ENCODE data around the gene CPNE2.
"Not testable (repeated sequence)": the region's sequence is repeated elsewhere in the genome, so short reads cannot be mapped to it uniquely, and the experiment has no call there.

The CPNE2 gene

DNA sequence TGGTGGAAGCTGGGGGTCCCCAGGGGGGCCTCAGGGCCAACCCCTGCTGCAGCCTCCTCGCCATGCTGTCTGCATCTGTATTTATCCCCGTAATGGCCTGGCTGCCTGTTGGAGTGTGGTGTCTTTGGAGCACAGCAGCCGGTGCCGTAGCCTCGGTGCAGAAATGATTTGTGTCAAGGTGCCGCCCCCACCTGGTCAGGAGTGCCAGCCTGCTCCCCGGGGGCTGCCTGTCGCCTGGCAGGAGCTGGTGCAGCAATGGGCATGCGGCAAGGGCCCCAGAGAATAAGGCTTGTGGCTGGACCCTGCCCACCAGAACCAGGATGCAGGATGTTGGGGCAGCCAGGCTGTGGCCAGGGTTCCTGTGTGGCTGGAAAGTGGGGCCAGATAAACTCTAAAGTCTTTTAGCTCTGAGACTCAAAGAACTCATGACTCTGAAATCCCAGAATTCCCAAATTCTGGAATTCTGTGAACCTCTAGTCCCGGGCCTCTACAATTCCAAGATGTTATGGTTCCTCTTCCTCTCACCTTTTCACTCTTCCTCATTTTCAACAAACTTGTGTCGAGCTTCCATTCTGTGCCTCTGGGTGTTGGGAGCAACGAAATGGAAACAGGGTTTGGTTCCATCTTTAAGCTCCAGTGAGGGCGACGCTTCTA, 5.9 kb downstream of the CPNE2 start:
- DNase-seq (ENCODE audit: low spot score): no peak

DNA sequence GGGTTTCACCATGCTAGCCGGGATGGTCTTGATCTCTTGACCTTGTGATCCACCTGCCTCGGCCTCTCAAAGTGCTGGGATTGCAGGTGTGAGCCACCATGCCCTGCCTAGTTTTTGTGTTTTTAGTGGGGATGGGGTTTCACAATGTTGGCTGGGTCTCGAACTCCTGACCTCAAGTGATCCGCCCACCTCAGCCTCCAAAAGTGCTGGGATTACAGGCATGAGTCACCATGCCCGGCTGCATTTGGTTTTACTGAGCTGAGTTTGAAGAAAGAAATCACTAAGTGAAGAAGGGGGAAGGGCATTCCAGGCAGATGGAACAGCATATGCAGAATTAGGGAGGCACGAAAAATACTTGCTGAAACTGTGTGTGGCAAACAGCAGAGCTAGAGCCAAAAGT, 7.6 kb downstream of the CPNE2 start:
- DNase-seq (ENCODE audit: low spot score): not testable (repeated sequence)

DNA sequence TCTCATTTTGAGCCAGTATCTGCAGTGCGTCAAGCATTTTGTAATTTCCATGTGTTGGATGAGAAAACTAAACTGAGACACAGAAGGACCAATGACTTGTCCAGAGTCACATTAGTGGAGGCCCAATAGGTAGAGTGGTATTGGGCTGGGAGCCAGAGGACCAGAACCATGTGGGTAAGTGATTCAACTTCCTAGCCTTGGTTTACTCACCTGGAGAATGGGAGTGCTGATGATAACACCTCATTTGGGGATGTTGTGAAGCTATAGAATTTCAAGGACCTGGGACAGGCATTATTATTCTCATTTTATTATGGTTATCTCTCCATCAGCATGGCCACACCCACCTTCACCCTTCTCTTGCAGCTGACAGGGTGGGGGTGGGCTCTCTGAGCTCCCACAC, 8.1 kb downstream of the CPNE2 start:
- no peak for DNase-seq (ENCODE audit: low spot score)

DNA sequence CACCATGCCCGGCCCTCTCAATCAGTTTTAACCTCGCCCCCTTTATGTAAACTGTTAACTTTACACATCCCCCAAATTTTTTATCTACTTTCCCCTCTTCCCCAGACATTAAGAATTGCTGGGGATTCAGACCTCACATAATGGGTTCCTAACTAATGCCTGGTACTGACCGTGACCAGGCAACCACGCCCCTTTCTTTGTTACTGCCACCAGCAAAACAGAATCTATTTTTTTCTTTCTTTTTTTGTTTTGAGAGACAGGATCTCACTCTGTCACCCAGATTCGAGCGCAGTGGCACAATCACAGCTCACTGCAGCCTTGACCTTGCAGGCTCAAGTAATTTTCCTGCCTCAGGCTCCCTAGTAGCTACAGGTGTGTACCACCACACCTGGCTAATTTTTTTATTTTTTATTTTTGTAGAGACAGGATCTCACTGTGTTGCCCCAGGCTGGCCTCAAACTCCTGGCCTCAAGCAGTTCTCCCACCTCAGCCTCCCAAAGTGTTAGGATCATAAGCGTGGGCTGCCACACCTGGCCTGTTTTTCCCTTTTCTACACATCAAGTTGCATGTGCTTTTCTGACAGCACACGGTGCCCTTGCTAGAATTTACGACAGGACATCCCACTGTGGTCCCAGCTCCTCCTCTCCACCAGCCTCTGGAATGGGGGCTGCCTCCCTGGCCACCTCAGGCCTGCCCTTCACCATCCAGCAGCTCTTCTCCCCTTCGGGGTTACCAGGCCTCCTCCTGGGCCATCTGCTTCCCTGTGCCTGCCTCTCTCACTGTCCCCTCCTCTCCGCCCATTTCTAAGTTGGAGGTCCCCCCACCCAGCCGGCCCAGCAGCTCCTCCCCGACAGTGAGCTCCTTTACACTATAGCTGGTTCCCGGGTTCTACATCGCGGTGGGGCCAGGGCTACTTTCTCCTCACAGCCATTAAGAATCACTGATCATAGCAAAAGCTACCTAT, 10.8 kb downstream of the CPNE2 start:
- DNase-seq (ENCODE audit: low spot score): no peak

DNA sequence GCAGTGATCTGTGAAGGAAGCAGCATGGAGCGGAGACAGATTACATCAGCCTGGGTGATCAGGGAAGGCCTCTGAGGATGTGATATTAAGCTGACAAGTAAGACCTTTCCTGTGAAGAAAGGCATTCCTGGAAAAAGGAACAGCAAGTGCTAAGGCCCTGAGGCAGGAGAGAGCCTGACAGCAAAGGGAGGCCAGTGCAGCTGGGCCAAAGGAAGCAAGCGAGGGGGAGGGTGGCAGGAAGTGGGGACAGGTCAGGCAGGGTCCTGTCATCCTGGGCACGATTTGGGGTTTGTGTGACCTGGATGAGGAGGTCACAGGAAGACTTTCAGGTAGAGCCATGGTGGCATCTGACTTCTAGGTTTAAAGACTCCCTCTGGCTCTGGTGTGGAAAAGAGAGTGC, 12.3 kb downstream of the CPNE2 start:
- no peak for DNase-seq (ENCODE audit: low spot score)

DNA sequence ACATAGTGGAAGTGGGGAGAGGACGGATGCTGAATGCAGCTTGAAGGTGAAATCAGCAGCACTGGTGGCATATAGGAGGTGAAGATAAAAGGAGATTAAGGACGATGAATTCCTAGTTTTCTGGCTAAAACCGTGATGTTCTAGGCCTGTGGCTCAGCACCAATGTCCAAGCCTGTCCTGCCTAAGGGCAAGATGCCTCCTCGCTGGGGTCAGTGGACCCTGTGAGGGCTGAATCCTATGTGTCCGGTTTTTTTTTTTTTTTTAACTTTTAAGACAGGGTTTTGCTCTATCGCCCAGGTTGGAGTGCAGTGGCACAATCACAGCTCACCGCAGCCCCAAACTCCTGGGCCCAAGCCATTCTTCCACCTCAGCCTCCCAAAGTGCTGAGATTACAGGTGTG, 12.8 kb downstream of the CPNE2 start:
- no peak for DNase-seq (ENCODE audit: low spot score)

DNA sequence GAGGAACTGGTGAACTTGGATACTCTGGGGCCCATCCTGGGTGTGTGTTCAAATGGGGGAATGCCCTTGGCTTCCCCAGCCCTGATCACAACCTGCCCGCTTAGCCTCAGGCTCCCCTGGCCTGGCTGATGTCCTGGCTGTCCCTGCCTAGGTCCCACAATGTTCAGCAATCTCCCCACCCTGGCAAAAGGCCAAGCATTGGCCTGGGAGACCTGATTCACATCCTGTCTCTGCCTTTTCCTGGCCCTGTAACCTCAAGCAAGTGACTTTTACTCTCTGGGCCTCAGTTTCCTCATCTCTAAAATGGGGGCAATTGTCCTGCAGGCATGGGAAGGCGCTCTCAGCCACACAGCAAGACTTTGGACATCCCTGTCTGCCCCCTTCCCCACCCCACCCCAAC, 14.4 kb downstream of the CPNE2 start:
- peak; percentile 31 for DNase-seq (ENCODE audit: low spot score)

DNA sequence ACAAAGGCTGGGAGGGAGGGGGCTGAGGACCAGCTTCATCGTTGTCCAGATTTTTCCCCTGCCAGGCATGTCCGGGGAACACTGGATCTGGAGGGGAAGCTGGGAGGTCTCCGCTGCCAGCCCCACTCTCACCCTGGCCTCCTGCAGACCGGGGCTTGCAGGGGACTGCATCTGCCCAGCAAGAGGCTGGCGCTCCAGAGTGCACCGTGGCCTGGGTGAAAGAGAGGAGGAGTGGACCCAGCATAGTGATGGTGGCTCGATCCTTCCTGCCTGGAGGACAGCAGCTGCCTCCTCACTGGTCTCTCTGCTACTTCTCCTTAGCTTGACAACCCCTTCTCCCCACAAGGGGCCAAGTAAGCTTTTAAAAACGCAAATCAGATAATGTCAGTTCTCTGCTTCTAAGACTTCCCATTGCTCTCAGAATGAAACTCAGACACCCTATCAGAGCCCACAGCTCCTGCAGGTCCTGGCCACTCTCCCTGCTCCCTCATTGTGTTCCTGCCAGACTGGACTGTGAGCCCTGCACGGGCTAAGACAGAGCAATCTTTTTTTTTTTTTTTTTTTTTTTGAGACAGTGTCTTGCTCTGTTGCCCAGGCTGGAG, 15.0 kb downstream of the CPNE2 start:
- DNase-seq (ENCODE audit: low spot score): no peak

DNA sequence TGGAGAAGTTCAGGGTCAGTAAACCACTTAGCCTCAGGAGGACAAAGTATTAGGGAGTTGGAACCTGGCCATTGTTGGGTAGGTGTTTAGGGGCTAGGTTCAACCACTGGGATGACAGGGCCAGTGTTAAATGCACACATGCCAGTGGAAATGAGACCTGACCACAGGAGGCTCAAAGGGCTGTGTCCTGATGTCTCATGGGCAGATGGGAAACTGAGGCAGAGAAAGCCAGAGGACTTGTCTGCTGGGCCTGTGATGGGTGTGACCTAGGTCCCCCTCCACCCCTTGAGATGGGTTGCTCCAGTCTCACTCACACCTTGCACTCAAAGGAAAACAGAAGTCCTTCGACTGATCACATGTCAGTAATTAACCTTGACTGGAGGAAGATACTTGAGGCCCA, 16.0 kb downstream of the CPNE2 start:
- no peak for DNase-seq (ENCODE audit: low spot score)

DNA sequence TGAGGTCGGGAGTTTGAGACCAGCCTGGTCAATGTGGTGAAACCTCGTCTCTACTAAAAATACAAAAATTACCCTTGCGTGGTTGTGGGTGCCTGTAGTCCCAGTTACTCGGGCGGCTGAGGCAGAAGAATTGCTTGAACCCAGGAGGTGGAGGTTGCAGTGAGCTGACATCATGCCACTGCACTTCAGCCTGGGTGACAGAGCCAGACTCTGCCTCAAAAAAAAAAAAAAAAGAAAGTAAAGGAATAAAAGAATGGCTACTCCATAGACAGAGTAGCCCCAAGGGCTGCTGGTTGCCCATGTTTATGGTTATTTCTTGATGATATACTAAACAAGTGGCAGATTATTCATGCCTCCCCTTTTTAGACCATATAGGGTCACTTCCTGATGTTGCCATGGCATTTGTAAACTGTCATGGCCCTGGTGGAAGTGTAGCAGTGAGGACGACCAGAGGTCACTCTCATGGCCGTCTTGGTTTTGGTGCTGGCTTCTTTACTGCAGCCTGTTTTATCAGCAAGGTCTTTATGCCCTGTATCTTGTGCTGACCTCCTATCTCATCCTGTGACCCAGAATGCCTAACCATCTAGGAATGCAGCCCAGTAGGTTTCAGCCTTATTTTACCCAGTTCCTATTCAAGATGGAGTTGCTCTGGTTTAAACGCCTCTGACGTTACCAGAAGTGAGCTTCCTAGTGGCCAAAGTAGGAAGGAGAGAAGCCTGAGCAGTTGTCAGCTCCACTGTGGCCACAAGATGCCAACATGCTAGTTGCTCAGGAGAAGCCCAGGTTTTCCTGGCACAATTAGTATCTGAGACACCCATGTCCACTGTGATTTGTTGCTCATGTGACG, 17.1 kb downstream of the CPNE2 start:
- DNase-seq (ENCODE audit: low spot score): not testable (repeated sequence)

DNA sequence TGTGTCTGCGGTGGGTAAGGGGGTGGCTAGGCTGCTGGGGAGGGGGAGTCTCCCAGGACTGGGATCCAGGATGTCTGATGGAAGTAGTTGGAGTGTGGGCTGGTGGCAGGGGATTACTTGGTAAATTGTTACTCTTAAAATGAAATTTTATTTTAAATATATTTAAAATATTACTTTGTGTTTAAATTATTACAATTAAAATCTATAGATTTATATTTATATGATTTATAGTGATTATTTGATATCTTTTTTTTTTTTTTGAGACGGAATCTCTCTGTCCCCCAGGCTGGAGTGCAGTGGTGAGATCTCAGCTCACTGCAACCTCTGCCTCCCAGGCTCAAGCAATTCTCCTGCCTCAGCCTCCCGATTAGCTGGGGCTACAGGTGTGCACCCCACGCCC, 18.6 kb downstream of the CPNE2 start:
- no peak for DNase-seq (ENCODE audit: low spot score)

DNA sequence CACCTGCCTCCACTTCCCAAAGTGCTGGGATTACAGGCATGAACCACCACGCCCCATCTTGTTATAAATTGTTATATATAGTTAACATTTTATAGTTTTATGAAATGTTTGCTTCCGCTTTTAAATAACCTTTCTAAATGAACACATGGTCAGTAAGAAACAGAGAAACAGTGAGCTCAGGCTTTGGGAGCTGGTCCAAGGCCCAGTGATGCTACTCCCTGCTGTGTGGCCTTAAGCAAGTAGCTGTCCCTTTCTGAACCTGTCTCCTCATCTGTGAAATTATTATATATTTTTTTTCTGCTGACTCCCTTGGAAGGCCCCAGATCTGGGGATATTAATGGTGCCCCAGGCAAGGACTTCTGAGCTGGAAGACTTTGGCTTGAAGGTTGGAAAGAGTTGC, 19.0 kb downstream of the CPNE2 start:
- no peak for DNase-seq (ENCODE audit: low spot score)

DNA sequence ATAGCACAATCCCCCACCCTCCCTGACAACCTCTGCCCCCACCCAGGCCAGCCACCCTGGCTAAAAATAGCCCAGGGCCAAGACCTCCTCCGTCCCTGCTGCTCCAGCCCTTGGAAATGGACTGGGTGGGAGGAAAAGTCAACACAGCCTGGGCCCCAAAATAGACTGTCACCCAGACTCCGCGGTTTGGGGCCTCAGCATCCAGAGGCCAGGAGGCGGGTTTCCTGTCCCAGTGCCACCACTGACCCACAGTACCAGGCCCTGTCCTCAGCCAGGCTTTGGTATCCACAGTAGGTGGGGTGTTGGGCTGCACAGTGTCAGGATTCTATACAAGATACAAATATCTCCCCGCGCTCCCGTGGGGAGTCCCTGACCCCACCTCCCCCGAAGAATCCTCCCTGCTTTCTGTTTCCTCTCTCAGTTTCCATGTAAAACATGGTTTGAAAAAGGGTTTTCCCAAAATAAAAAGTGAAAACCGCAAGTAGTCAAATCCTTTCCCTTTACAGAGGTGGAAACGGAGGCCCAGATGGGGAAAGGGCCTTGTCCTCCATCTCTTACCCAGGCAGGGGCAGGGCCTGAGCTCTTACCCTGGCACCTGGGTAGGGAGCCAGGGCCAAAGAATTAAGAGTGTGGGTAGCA, 20.1 kb downstream of the CPNE2 start:
- DNase-seq (ENCODE audit: low spot score): no peak

DNA sequence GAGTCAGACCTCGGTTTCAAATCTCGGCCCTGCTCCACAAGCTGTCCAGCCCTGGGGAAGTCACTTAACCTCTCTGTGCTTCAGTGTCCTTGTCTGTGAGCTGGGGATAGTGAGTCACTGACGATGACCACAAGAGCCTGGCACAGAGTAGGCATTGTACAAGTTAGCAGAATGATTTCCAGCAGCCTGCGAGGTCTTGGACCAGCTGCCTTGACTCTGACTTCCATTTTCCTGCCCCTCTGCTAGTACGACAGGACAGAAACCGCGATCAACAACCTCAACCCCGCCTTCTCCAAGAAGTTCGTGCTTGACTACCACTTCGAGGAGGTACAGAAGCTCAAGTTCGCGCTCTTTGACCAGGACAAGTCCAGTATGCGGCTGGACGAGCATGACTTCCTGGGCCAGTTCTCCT, 20.7 kb downstream of the CPNE2 start:
- DNase-seq (ENCODE audit: low spot score): no peak

DNA sequence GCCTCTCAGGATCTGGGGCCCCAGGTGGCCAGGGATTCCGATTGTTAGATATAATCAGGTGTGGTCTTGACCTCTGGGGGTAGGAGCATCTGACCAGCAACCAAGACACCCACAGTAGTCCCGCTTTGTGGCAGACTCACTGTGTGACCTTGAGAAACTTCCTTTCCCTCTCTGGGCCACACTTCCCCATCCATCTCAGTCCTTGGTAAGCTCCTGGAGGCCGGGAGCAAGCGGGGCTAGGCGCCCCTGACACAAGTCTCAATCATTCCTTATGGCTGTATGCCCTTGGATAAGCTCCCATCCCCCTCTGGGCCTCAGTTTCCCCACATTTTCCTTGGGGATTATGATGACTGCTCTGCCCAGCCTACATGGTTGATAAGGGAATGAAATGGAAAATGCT, 21.3 kb downstream of the CPNE2 start:
- no peak for DNase-seq (ENCODE audit: low spot score)

DNA sequence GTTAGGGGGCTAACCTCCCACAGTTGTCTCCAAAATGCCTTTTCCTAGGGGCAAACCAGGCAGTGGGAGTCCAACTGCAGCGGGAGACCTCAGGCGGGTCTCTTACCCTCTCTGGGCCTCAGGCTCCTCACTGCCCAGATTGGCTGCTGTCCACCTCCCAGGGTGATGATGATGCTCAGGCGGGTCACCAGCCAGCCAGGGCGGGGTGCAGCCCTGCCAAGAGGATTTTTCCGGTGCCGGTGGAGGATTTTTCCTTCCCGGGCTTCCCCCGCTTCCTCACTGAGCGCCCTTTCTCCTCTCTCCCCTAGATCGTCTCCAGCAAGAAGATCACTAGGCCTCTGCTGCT, 22.8 kb downstream of the CPNE2 start:
- no peak for DNase-seq (ENCODE audit: low spot score)

DNA sequence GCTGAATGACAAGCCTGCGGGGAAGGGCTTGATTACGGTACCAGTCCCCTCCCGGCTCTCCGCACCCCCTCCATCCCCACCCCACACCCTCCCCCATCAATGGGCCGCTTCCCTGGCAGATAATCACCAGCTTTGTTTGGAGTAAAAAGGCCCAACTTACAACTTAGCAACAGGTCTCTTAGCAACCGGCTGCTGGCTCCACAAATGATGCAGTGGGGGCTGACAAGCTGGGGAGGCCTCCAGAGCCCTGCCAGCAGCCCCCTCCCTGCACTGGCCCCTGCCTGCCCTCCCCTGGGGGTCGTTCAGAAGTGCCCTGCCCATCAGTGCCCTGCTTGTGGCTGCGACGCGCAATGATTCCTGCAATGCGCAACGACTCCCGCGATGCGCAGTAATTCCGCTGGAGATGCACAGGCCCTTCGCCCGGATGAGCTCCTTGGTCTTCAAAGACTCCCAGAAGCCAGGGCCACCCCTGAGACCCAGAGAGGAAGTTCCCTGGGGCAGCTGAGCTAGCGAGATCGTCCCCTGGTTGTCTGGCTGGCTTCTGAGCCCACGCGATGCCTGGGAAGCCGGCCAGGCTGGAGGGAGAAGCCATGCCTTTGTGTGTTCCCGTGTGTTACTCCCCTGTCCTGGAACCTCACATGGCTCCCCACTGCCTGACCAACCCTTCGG, 23.3 kb downstream of the CPNE2 start:
- no peak for DNase-seq (ENCODE audit: low spot score)

DNA sequence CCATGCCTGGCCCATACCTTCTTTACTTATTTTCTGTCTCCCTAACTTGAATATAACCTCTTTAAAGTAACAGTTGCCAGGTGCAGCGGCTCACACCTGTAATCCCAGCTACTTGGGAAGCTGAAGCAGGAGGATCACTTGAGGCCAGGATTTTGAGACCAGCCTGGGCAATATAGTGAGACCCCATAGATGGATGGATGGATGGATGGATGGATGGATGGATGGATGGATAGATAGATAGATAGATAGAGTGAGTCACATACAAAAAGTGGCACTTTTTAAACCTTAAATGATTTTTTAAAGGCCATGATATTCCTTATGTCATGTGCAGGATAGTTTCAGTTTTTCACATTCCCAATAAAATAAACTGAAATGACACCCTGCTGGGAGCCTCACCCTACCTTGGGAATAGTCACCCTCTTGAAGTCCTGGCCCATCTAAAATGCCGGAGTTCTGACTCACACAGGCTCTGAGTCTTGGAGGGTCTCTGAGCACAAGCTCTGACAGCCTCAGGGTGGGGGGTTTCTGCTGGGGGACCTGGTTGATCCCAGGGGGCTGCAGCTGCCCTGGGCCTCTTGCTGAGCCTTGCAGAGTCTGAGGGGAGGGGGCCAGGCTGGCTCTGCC, 26.2 kb downstream of the CPNE2 start:
- DNase-seq (ENCODE audit: low spot score): no peak

DNA sequence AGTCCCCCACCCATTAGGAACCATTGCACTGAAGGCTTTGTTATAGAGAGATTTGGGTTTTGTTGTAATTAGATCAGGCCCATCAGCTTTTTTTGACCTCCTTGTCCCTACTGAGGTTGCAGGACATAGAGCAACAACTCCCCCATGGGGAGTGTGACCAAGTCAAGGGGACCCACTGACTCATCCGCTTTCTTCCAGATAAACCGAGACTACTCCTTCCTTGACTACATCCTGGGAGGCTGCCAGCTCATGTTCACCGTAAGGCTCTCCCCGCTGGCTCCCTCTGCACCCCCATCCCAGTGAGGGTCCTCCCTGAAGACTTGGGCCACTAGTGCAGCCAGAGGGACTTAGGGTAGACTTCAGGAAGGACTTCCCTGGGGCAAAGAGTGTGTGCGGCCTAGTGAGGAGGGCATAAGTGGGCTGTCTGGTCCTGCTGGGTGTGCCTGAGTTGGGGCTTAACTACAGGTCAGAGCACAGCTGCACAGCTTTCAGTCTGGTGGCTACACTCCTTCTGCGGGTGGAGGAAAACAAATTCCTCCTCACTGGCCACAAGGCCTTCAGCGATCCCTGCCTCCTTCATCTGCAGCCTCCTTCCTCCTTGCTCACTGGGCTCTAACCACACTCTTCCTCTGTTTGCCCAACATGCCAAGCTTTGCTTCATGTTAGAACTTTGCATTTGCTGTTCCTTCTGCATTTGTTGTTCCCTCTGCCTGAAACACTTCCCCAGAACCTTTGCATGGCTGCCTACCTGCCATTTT, 31.0 kb downstream of the CPNE2 start:
- no peak for DNase-seq (ENCODE audit: low spot score)

Data from RKO (cell line).